Measurements from ENCODE around the gene RNF208. TPM values are rescaled to one million over a fixed set of nuclear protein-coding genes. Genes with fewer than 3 reads are reported as not detected.

The RNF208 gene
- total and polyA plus RNA-seq, 3 donors from 2014 or later = 3.0 to 7.7 (median 4.1) TPM

- Histone ChIP-seq H3K4me3 (no peak overlapping the region), H3K9me3 (no peaks in the 10 kb centered on the region), H3K27ac (no peak overlapping the region), H3K4me1 (peaks cover 10% of the 10 kb centered on the region), H3K27me3 (no peaks in the 10 kb centered on the region), H3K36me3 (ENCODE audit: low read depth, missing control alignments) (no peaks in the 10 kb centered on the region)
- 83 to 92% methylated on average over 10 to 29 of the region's 29 CpGs for WGBS, 2 donors
- intact Hi-C loops (cut with DNase I; ENCODE audit: low total_unique reads) = no loop called here
- no peak for TF ChIP-seq POLR2A (IDR thresholded peaks at IDR 0.05)
- no peak for TF ChIP-seq CTCF (IDR thresholded peaks at IDR 0.05)
- no peak for DNase-seq
Observed at GRCh38 chr9:137265496-137266161, 43.6 kb upstream of the RNF208 start.

GRCh38 chr9:137264067-137264466, 42.0 kb upstream of the RNF208 start:
- no peak for DNase-seq
- 91 to 96% methylated on average over 9 to 22 of the region's 22 CpGs for WGBS, 2 donors
- Histone ChIP-seq H3K4me1 (peaks cover 4% of the 10 kb centered on the region), H3K36me3 (ENCODE audit: low read depth, missing control alignments) (no peaks in the 10 kb centered on the region), H3K27ac (no peak overlapping the region), H3K9me3 (no peaks in the 10 kb centered on the region), H3K4me3 (no peak overlapping the region), H3K27me3 (no peaks in the 10 kb centered on the region)
- TF ChIP-seq CTCF (IDR thresholded peaks at IDR 0.05) = no peak
- no peak for TF ChIP-seq POLR2A (IDR thresholded peaks at IDR 0.05)
- intact Hi-C loops (cut with DNase I; ENCODE audit: low total_unique reads) = no loop called here

GRCh38 chr9:137263506-137263905, 41.5 kb upstream of the RNF208 start:
- intact Hi-C loops (cut with DNase I; ENCODE audit: low total_unique reads) = no loop called here
- Histone ChIP-seq H3K27me3 (no peaks in the 10 kb centered on the region), H3K36me3 (ENCODE audit: low read depth, missing control alignments) (no peaks in the 10 kb centered on the region), H3K9me3 (no peaks in the 10 kb centered on the region), H3K4me3 (no peak overlapping the region), H3K4me1 (no peaks in the 10 kb centered on the region), H3K27ac (no peak overlapping the region)
- TF ChIP-seq CTCF (IDR thresholded peaks at IDR 0.05) = no peak
- 74 to 85% methylated on average over 8 to 10 of the region's 10 CpGs for WGBS, 2 donors
- no peak for DNase-seq

- Histone ChIP-seq H3K27me3 (no peaks in the 10 kb centered on the region), H3K9me3 (no peaks in the 10 kb centered on the region), H3K27ac (no peak overlapping the region), H3K4me3 (no peak overlapping the region), H3K36me3 (ENCODE audit: low read depth, missing control alignments) (no peaks in the 10 kb centered on the region), H3K4me1 (no peaks in the 10 kb centered on the region)
- no peak for DNase-seq
- WGBS, 2 donors = 85 to 89% methylated on average over 23 to 24 of the region's 24 CpGs
- no peak for TF ChIP-seq CTCF (IDR thresholded peaks at IDR 0.05)
- TF ChIP-seq POLR2A (IDR thresholded peaks at IDR 0.05) = no peak
- intact Hi-C loops (cut with DNase I; ENCODE audit: low total_unique reads) = no loop called here
Observed at GRCh38 chr9:137262909-137263285, 40.9 kb upstream of the RNF208 start.

Measured in testis (tissue), 3 donors.